Right atrium auricular region (tissue), 2 donors: Measurements from ENCODE around the gene XXYLT1. TPM values are rescaled to one million over a fixed set of nuclear protein-coding genes. Genes with fewer than 3 reads are reported as not detected.

Experiments
- DNase-seq: peaks from one replicate; pipeline ENCODE4 v3.0.0-alpha.2; 2019; ENCODE audit warnings: low spot score
- H3K27ac ChIP-seq, 2 donors: fragments of 200-600 bp; sonication (generic); 1 replicate in 1 of 2; 2 replicates in 1 of 2; pipeline ENCODE4 v1.5.1; 2016 to 2019
- H3K27me3 ChIP-seq, 2 donors: fragments of 200-600 bp; sonication (generic); one replicate each; pipeline versions ENCODE4 v1.5.1 to v1.6.0; 2017 to 2019
- H3K36me3 ChIP-seq: fragments of 200-600 bp; sonication (generic); one replicate; pipeline ENCODE4 v1.5.1; 2016
- H3K4me1 ChIP-seq, 2 donors: fragments of 200-600 bp; sonication (generic); one replicate each; pipeline versions ENCODE4 v1.5.1 to v1.6.0; 2017 to 2019
- H3K4me3 ChIP-seq, 2 donors: fragments of 200-600 bp; sonication (generic); 1 replicate in 1 of 2; 2 replicates in 1 of 2; pipeline ENCODE4 v1.5.1; 2017 to 2019; ENCODE audit warnings: mild to moderate bottlenecking in 1 of 2, moderate library complexity in 1 of 2
- H3K9me3 ChIP-seq, 2 donors: fragments of 200-600 bp; sonication (generic); one replicate each; pipeline ENCODE4 v1.5.1; 2019
- total RNA-seq, 2 donors: library from RNA; depleted of rRNA; stranded (reverse); fragments of >200 nt; gene quantifications; one replicate each; pipeline ENCODE4 v1.1.0, GENCODE V29; 2016
- TF ChIP-seq, protein P1 (sequence below), 2 donors: fragments of 200-600 bp; sonication (generic); IDR thresholded peaks; one replicate each; pipeline ENCODE4 v1.5.1; 2019; ENCODE audit warnings: antibody characterized with exemption in 2 of 2

XXYLT1 gene
- total RNA-seq, 2 donors from 2014 or later: 4.6 to 6.7 TPM

GRCh38 chr3:195140816-195141793 lies 129.9 kb downstream of the XXYLT1 start:
- no peak overlapping the region for H3K4me3 ChIP-seq
- H3K27ac ChIP-seq: no peak overlapping the region
- TF ChIP-seq, protein P1, sequence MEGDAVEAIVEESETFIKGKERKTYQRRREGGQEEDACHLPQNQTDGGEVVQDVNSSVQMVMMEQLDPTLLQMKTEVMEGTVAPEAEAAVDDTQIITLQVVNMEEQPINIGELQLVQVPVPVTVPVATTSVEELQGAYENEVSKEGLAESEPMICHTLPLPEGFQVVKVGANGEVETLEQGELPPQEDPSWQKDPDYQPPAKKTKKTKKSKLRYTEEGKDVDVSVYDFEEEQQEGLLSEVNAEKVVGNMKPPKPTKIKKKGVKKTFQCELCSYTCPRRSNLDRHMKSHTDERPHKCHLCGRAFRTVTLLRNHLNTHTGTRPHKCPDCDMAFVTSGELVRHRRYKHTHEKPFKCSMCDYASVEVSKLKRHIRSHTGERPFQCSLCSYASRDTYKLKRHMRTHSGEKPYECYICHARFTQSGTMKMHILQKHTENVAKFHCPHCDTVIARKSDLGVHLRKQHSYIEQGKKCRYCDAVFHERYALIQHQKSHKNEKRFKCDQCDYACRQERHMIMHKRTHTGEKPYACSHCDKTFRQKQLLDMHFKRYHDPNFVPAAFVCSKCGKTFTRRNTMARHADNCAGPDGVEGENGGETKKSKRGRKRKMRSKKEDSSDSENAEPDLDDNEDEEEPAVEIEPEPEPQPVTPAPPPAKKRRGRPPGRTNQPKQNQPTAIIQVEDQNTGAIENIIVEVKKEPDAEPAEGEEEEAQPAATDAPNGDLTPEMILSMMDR (IDR thresholded peaks at IDR 0.05): no peak
- no peaks in the 10 kb centered on the region for H3K27me3 ChIP-seq
- no peaks in the 10 kb centered on the region for H3K4me1 ChIP-seq
- peaks cover 0 to 5% of the 10 kb centered on the region in 2 donors for H3K9me3 ChIP-seq
- DNase-seq: no peak
- no peaks in the 10 kb centered on the region for H3K36me3 ChIP-seq

DNA sequence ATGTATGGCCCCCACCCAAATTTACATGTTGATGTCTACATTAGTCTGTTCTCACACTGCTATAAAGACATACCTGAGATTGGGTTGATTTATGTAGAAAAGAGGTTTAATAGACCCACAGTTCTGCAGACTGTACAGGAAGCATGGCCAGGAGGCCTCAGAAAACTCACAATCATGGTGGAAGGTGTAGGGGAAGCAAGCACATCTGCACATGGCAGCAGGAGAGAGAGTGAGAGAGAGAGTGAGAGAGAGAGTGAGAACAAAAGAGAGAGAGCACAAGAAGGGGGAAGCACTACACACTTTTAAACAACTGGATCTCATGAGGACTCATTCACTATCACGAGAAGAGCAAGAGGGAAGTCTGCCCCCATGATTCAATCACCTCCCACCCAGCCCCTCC lies 130.5 kb downstream of the XXYLT1 start:
- Histone ChIP-seq H3K27me3 (no peaks in the 10 kb centered on the region), H3K9me3 (peaks cover 0 to 5% of the 10 kb centered on the region in 2 donors), H3K36me3 (no peaks in the 10 kb centered on the region), H3K4me3 (no peak overlapping the region), H3K27ac (no peak overlapping the region), H3K4me1 (no peaks in the 10 kb centered on the region)
- no peak for DNase-seq
- TF ChIP-seq, protein P1 (IDR thresholded peaks at IDR 0.05): no peak

DNA sequence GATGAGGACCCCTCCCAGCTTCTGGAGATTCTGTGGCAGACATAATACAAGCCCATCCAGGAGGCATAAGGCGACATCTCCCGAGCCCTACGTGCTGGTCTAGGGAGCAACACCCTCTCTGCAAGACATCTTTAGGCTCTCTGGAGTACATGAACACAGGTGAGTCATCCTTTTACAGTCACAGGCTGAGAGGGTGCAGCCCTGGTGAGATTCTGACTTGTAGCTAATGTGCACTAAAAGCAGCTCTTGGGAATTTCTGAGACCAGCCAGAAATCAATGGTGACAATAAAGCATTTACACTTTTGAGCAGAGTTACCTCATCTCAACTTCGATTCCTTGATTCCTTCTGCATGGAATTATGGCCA lies 131.1 kb downstream of the XXYLT1 start:
- H3K27ac ChIP-seq: no peak overlapping the region

GRCh38 chr3:195139091-195139875 lies 131.7 kb downstream of the XXYLT1 start:
- Histone ChIP-seq H3K27me3 (no peaks in the 10 kb centered on the region), H3K36me3 (no peaks in the 10 kb centered on the region), H3K9me3 (peaks cover 0 to 5% of the 10 kb centered on the region in 2 donors), H3K27ac (no peak overlapping the region), H3K4me1 (no peaks in the 10 kb centered on the region), H3K4me3 (no peak overlapping the region)
- no peak for DNase-seq
- TF ChIP-seq, protein P1 (IDR thresholded peaks at IDR 0.05): no peak

More for the DNA sequence above, 131.1 kb downstream of the XXYLT1 start:
- Histone ChIP-seq H3K4me3 (no peak overlapping the region), H3K36me3 (no peaks in the 10 kb centered on the region), H3K27me3 (no peaks in the 10 kb centered on the region), H3K9me3 (peaks cover 0 to 5% of the 10 kb centered on the region in 2 donors), H3K4me1 (no peaks in the 10 kb centered on the region)
- TF ChIP-seq, protein P1 (IDR thresholded peaks at IDR 0.05): no peak
- DNase-seq: no peak

GRCh38 chr3:195137638-195138588 lies 133.0 kb downstream of the XXYLT1 start:
- peaks cover 0 to 8% of the 10 kb centered on the region in 2 donors for H3K4me1 ChIP-seq
- TF ChIP-seq, protein P1 (IDR thresholded peaks at IDR 0.05): no peak
- peaks cover 0 to 5% of the 10 kb centered on the region in 2 donors for H3K9me3 ChIP-seq
- H3K4me3 ChIP-seq: no peak overlapping the region
- H3K27ac ChIP-seq: no peak overlapping the region
- H3K36me3 ChIP-seq: no peaks in the 10 kb centered on the region
- DNase-seq: no peak
- H3K27me3 ChIP-seq: no peaks in the 10 kb centered on the region
